Retinal pigment epithelial cell (primary cell): ENCODE results near the gene SYT12.

Experiments used
- DNase-seq: peaks from one replicate; pipeline ENCODE4 v3.0.0-alpha.2; 2010; ENCODE audit warnings: low read depth
- H3K4me3 ChIP-seq: 2 replicates; pipeline ENCODE4 v1.5.1; 2011; ENCODE audit warnings: mild to moderate bottlenecking, low read length, control low read depth, moderate library complexity
- CTCF ChIP-seq: conservative IDR thresholded peaks from 2 replicates; pipeline ENCODE4 v1.5.1; 2011; ENCODE audit warnings: low read depth, low read length, control low read depth, inconsistent platforms

The SYT12 gene

DNA sequence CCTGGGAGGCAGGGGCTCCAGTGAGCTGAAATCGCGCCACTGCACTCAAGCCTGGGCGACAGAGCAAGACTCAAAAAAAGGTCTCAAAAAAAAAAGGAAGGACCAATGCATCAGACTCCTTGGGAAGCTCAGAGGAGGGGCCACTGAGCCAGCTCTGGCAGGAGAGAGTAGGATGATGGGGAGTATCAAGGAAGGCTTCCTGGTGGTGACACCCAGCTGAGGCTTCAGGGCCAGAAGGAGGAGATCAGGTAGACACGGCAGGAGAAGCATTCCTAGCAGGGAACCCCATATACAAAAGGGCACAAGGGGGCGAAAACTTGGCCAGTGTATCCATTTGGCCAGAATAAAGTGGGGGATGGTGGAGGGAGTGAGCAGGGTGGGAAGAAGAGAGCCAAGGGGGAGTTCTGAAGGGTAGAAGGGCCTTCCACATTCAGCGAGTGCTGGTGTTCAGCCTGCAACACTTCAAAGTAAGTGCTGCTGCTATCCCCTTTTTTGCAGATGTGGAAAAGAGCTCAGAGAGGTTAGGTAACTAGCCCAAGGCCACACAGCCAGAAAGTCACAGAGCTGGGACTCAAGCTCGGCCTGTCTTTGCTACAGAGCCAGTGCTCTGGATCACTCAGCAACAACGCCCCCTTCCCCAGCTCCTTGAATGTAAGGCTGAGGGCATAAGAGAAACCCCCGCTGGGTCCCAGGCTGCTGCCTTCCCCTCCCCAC is 28.4 kb downstream of the SYT12 start:
- DNase-seq = no peak
- TF ChIP-seq CTCF = no peak
- no peak overlapping the region for H3K4me3 ChIP-seq

- no peak for TF ChIP-seq CTCF
- no peak overlapping the region for H3K4me3 ChIP-seq
- no peak for DNase-seq
Observed at GRCh38 chr11:67051945-67052488, 29.1 kb downstream of the SYT12 start.

DNA sequence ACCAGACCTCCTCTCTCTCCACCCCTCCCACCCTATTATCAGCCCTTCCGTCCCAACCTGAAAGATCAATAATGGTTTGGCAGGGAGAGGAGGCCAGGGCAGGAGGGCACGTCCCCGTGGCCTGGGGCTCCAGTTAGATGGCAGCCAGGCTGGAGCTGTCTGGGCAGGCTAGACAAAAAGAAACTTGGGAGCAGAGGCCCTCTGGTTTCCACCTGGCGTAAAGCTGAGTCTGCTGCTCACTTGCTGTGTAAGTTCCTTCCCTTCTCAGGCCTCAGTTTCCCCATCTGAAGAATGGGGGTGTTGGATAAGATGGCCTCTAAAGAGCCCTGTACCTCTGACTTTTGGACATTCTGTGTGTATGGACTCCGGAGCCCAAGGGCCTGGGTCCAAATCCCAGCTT is 30.0 kb downstream of the SYT12 start:
- no peak overlapping the region for H3K4me3 ChIP-seq
- TF ChIP-seq CTCF = no peak
- DNase-seq = no peak

- no peak for DNase-seq
- no peak overlapping the region for H3K4me3 ChIP-seq
- TF ChIP-seq CTCF = peak; percentile 90
Observed at GRCh38 chr11:67053896-67054329, 31.0 kb downstream of the SYT12 start.

DNA sequence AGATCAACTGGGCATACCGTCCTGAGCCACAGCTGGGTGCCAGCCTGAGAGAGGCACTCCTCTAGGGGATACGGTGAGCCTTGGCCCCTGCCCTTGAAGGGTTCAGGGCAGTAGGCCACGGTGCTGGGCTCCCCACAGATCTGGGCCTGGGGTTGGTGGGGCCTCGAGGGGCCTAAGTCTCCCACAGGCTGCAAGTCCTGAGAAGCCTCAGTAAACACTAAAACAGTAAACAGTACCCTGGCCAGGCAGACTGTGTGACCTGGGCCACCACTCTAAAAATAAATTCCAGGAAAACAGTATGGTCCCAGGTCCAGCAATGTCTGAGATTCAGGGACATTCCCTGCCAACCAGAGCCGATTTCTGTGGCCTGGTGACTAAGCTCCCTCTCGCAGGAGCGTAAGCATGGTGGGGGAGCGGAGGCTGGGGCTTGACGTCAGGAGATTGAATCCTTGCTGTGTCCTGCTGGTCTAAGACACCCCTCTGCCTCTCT is 31.5 kb downstream of the SYT12 start:
- no peak overlapping the region for H3K4me3 ChIP-seq
- no peak for TF ChIP-seq CTCF
- peak; percentile 56 for DNase-seq

DNA sequence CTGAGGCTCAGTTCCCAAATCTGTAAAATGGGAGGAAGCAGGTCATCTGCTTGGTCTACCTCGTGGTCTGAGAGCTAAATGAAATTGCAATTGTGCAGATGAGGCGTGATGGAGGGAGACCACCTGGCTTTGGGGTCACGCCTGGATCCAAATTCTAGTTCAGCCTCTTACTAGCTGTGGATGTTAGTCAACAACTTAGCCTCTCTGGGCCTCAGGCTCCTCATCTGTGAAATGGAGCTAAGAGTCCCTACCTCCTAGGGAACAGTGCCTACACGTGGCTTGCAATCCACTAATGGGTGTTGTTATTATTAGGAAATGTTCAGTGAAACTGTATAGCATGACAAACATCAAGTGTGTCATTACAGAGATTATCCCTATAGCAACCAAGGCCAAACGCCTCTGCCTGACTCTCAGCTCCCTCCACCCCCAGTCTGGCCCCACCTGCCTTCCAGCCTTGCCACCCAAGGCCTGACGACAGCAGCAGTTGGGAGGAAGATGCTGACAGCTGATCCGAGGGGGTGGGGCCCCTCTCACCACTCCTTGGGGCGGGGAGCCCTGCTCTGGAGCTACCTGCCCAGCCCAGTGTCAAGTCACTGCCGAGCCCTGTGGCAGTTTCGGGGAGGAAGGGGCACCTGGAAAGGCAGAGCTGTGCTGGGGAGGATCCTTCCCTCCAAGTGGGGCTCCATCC is 32.0 kb downstream of the SYT12 start:
- DNase-seq = peak; percentile 83
- no peak for TF ChIP-seq CTCF
- H3K4me3 ChIP-seq = no peak overlapping the region
